AG04450 (cell line): ENCODE measurements around the gene HOXB1. TPM values are rescaled to one million over a fixed set of nuclear protein-coding genes. Genes with fewer than 3 reads are reported as not detected.
A peak's percentile ranks its signal among the peaks of the same experiment; 100 is the strongest.

ENCODE experiments used
- CTCF ChIA-PET: fragments of 300-600, 350-600 bp; formaldehyde crosslinking; extraction: SDS; loops from one replicate; lab custom pipeline; 2022; ENCODE audit warnings: antibody characterized with exemption, inconsistent platforms; lab: Charles Lee
- POLR2A ChIA-PET: fragments of 350-600 bp; formaldehyde crosslinking; extraction: SDS; loops from one replicate; lab custom pipeline; 2021; ENCODE audit warnings: antibody characterized with exemption, inconsistent platforms; lab: Yijun Ruan, JAX
- DNase-seq: peaks from one replicate; pipeline ENCODE4 v3.0.0-alpha.2; 2011; ENCODE audit warnings: low read depth, low spot score
- H3K27ac ChIP-seq: one replicate; pipeline ENCODE4 v1.5.1; 2012; ENCODE audit warnings: low read depth, low read length, control low read depth
- H3K27me3 ChIP-seq: one replicate; pipeline ENCODE4 v1.6.0; 2012; ENCODE audit warnings: low read length; ENCODE audit not compliant: control insufficient read depth, insufficient read depth
- H3K4me3 ChIP-seq: 2 replicates; pipeline ENCODE4 v1.5.1; 2011; ENCODE audit warnings: mild to moderate bottlenecking, low read depth, low read length, control low read depth
- H3K9me3 ChIP-seq: 2 replicates; pipeline ENCODE4 v1.5.1; 2012; ENCODE audit warnings: low read length; ENCODE audit not compliant: control insufficient read depth, insufficient read depth
- CTCF ChIP-seq: IDR thresholded peaks from 2 replicates; pipeline ENCODE4 v1.5.1; 2011; ENCODE audit warnings: low read depth, low read length, control low read depth, inconsistent platforms
- polyA plus RNA-seq: library from polyadenylated mRNA; depleted of rRNA; stranded (reverse); fragments of >200 nt; gene quantifications from 2 replicates; pipeline ENCODE4 v1.2.3, GENCODE V29; 2011

The HOXB1 gene
- polyA plus RNA-seq, 1 experiment = not detected

GRCh38 chr17:48502312-48502711 lies 28.5 kb downstream of the HOXB1 start:
- H3K27ac ChIP-seq = no peak overlapping the region
- no peaks in the 10 kb centered on the region for H3K27me3 ChIP-seq
- no peak for DNase-seq
- H3K9me3 ChIP-seq = no peaks in the 10 kb centered on the region
- CTCF ChIA-PET = interaction anchor here (1.6 kb wide), 1 partner anchor 10 kb away, joined by 9 read pairs; no protein-coding TSS in a partner anchor
- POLR2A ChIA-PET = no interaction called here
- no peak overlapping the region for H3K4me3 ChIP-seq
- no peak for TF ChIP-seq CTCF

GRCh38 chr17:48500435-48501426 lies 30.1 kb downstream of the HOXB1 start:
- Histone ChIP-seq H3K27ac (no peak overlapping the region), H3K27me3 (no peaks in the 10 kb centered on the region), H3K4me3 (no peak overlapping the region), H3K9me3 (no peaks in the 10 kb centered on the region)
- ChIA-PET CTCF (interaction anchor here (0.5 to 1.9 kb wide), 5 partner anchors 11 to 44 kb away, joined by 3 to 8 read pairs (median 4); no protein-coding TSS in a partner anchor), POLR2A (no interaction called here)
- no peak for DNase-seq
- 0 out of 2 replicates have a peak, but pooled peaks have one; percentile 20 for TF ChIP-seq CTCF

- Histone ChIP-seq H3K4me3 (no peak overlapping the region), H3K27me3 (no peaks in the 10 kb centered on the region), H3K9me3 (no peaks in the 10 kb centered on the region), H3K27ac (no peak overlapping the region)
- POLR2A ChIA-PET = interaction anchor here (0.5 kb wide), 1 partner anchor 25 kb away, joined by 8 read pairs; no protein-coding TSS in a partner anchor
- no peak for DNase-seq
- TF ChIP-seq CTCF = no peak
- CTCF ChIA-PET = interaction anchor here (1.4 to 1.9 kb wide), 2 partner anchors 13 to 22 kb away, joined by 4 to 8 read pairs; no protein-coding TSS in a partner anchor
Measured at GRCh38 chr17:48499735-48500434, 30.9 kb downstream of the HOXB1 start.

- Histone ChIP-seq H3K27me3 (no peaks in the 10 kb centered on the region), H3K27ac (no peak overlapping the region), H3K9me3 (no peaks in the 10 kb centered on the region), H3K4me3 (no peak overlapping the region)
- no peak for TF ChIP-seq CTCF
- CTCF ChIA-PET = no interaction called here
- DNase-seq = no peak
- POLR2A ChIA-PET = interaction anchor here (0.5 kb wide), 1 partner anchor 24 kb away, joined by 8 read pairs; no protein-coding TSS in a partner anchor
Measured at GRCh38 chr17:48499248-48499647, 31.6 kb downstream of the HOXB1 start.
